Right kidney (tissue), 1 donor: Measurements from ENCODE around the gene GPR55.
"Not testable (repeated sequence)": the region's sequence is repeated elsewhere in the genome, so short reads cannot be mapped to it uniquely, and the experiment has no call there.

Source experiments
- DNase-seq: peaks from one replicate; pipeline ENCODE4 v3.0.0-alpha.2; 2016

The GPR55 gene

GRCh38 chr2:230950874-230951339 is 25.9 kb upstream of the GPR55 start:
- no peak for DNase-seq

DNA sequence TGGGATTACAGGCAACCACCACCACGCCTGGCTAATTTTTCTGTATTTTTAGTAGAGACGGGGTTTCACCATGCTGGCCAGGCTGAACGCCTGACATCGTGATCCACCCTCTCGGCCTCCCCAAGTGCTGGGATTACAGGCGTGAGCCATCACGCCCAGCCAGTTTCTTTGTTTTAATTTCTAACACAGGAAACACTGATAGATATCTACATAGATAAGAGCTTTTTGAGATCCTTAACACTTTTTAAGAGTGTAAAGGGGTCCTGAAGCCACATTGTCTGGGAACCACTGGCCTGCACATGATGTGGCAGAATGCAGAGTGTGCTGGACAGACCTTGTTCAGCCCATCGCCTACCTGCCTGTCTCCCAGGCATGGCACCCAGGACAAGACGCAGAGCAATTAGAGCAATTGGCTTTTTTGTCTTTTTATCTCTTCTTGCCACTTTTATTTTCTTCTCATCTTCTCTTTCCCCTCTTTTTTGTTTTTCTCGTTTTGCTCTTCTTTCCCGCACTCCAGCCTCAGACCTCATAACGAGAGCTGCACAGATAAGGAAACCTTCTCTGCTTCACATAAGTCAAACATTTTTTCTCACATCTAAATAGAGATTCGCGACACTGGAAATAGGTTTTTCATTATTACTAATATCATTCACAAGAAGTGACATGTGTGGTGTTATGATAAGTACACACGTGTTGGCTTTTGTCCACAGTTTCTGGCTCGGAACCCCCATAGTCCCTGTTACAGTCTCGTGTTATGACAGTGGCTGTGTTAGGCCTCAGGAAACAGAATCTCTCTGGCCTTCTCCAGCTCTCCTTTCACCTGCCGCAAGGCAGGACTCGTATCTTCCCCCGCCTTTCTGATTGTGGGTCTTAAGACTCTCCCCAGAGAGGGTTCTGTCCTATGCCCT is 25.2 kb upstream of the GPR55 start:
- DNase-seq, result no peak

DNA sequence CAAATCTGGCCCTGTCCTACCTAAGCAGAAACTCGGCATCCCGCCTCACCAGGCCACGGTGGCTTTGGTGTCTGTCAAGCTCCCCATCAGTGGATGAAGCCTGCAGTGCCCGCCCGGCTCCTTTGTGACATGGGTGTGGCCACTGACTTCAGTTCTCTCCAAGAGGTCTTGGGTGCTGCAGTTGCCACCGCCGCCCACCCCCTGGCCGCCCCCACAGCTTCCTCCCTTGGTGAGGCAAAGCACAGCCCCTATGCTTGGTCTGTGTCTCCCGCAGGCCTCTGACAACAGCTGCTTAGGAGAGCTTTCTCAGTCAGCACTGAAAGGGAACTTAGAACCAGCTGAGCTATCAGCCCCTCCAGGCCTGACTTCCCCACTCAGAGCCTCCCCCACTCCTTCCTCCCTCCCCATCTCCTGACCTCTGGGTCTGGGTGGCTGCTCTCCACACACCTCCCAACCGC is 22.9 kb upstream of the GPR55 start:
- DNase-seq, result no peak

DNA sequence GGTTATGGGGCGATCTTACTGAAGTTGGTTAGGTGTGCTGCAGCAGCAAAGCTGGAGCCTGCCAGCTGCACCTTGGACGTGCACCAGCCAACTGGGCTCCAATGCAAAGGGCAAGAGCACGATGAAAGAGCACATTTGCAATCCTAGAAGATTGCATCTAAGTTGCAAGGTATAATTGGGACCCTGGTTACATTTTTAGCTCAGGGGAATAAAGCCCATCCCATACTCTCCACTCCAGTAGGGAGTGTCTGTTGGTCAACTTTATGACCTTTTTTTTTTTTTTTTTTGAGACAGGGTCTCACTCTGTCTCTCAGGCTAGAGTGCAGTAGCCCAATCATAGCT is 22.2 kb upstream of the GPR55 start:
- DNase-seq, result no peak

- no peak for DNase-seq
These were observed 21.6 kb upstream of the GPR55 start for GRCh38 chr2:230946429-230947234.

GRCh38 chr2:230944757-230945372 is 19.8 kb upstream of the GPR55 start:
- DNase-seq, result no peak

DNA sequence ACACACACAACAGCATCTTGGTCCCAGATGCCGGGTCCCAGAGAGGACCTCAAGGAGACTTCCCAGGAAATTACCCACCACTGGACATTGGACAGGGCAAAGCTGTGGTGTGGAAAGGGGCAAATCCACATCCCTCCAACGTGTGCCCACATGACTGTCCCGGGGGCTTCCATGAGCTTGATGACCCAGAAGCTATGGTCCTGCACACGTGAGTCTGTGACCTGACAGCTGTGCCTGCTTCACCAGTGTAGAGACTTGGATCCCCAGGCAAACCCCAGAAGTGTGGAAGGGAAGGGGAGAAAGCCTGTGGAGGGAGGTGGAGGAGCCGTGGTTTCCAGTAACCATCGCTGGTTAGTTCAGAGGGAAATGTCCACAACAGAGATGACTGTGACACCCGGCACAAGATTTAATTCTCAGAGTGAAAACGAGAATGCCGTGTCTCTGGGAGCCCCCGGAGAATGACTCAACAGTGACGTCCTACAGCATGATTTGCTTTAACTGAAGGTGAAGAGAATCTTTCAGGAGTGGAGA is 19.1 kb upstream of the GPR55 start:
- no peak for DNase-seq

DNA sequence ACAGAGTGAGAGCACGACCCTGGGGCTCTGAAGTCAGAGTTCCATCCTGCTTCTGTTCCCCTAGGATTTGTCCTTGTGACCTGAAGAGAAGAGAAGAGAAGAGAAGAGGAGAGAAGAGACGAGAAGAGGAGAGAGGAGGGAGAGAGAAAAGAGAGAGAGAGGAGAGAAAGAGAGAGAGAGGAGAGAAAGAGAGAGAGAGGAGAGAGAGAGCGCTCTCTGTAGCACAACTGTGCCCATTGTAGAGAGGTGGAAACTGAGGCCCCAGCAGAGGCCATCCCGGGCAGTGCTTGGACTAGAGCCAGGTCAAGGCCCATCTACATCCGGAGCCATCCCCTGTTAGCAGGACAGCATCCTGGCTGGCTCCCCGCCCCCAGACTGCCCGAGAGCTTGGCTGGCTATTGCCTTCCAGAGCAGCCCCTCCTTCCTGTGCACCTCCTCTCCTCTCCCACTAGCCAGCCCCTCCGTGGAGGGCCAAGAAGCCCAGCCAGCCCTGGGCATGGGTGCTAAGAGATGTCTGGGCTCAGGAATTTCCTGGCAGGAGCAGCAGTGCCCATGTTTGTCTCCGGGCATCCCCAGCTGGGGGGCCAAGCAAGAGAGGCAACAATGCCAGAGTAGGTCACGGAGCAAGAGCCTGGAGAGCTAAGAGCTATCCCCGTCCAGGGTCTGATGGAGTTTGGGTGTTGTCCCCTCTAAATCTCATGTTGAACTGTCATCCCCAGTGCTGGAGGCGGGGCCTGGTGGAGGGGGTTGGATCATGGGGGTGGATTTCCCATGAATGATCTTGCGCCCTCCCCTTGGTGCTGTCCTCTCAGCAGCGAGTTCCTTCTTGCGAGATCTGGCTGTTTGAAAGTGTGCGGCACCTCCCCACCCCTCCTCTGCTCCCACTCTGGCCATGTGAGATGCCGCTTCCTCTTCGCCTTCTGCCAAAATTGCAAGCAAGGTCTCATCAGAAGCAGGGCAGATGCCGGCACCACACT is 18.2 kb upstream of the GPR55 start:
- no peak for DNase-seq

DNA sequence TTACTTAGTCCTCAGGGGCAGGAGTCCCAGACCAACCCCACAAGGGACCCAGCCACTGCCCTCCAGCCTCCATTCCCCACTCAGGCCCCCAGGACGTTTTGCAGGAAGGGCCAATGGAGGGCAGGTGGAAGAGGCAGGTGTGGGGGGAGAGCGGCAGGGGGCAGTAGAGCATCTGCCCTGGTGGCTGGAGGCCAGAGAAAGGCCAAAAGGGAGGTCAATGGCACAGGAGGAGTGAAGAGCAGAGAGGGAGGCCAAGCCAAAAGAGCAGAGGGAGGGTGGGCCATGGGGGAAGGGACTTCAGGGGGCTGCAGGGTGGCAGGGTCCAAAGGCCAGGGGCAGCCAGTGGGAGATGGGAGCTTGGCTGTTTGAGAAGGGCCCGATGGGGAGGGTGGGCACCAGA is 17.3 kb upstream of the GPR55 start:
- no peak for DNase-seq

GRCh38 chr2:230941202-230942180 is 16.4 kb upstream of the GPR55 start:
- no peak for DNase-seq

GRCh38 chr2:230940471-230940815 is 15.4 kb upstream of the GPR55 start:
- DNase-seq, result no peak

- DNase-seq, result no peak
These were observed 14.8 kb upstream of the GPR55 start for GRCh38 chr2:230939691-230940470.

DNA sequence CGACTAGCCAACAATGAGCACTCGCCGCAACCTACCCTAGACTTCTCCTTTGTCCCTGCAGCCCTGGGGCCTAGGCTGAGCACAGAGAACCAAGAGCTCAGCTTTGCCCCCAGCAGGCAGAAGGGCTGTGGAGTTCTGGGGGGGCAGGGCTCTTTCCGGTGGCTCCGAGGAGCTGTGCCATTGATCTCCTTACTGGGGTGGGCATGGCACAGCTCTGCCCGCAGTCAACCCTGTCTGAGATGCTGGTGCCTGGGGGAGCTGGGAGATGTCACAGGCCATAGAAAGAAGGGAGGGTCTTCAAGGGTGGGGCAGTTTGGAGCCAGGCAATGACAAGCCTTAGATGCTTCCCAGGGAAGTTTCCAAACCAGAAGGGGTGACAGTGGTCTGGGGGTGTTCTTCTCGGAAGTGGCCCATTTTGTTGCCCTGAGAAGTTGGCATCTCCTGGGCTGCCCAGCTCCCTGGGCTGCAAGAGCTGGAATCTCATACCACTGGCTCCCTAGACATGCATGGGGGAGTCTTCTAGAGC is 14.1 kb upstream of the GPR55 start:
- DNase-seq, result no peak

DNA sequence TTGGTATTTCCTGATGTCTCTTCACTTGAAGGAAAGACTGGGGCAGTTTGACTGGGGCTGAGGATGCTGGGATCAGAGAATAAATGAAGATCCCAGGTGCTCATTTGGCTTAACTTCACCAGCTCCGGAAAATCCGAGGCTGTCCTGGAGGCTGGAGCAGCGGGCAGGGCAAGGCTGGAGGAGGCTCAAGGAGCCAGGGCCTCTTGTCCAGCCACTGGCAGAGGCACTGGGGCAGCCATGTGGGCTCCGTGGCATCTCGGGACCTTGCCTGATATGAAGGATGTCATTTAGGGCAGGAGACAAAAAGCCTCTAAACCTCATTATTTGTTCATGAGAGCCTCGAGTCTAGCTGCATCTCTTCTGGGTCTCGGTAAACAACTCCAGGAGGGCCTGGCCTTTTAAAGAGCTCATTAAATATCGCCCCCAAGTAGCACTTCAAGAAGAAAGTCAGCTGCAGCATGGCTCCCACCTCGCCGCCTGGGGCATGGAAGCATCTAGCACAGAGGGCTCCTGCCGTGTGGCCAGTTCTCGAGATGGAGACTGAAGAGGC is 13.5 kb upstream of the GPR55 start:
- no peak for DNase-seq

DNA sequence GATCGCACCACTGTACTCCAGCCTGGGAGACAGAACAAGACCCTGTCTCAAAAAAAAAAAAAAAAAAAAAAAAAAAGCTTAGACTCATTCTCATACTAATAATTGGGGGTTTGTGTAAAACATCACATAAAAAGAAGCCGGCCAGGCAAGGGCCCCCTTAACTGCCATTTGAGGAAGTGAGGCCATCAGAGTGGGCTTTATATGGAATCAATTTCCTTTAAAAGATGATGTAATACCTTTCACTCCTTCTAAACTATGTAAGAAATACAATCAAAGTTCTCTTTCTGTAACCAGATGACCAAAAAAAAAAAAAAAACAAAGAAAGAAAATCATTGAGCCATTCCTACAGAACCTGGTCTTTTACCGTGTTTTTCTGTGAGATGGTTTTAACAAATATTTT is 13.1 kb upstream of the GPR55 start:
- DNase-seq, result no peak

- DNase-seq, result no peak
These were observed 12.3 kb upstream of the GPR55 start for GRCh38 chr2:230937362-230937761.

GRCh38 chr2:230936243-230936642 is 11.2 kb upstream of the GPR55 start:
- DNase-seq, result not testable (repeated sequence)

DNA sequence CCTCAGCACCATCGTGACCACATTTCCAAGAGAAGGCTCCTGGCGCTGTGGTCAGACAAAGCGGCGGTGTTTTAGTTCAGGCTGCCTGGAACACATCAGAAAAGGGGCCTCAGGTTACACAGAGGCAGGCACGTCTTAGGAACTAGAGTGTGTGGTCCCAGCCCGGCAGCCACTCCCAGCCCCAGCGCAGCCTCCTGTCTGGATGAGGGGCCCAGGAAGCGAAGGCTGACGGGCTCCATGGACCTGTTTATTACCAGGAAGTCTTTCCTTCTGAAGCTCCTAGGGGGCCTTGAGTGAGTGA is 10.0 kb upstream of the GPR55 start:
- no peak for DNase-seq
